Lower lobe of right lung (tissue), 2 donors: ENCODE measurements around the gene IFNA10. TPM values are rescaled to one million over a fixed set of nuclear protein-coding genes. Genes with fewer than 3 reads are reported as not detected.
"Not testable (repeated sequence)": the region's sequence is repeated elsewhere in the genome, so short reads cannot be mapped to it uniquely, and the experiment has no call there.

Source experiments
- ATAC-seq, 2 donors: fragments of 200-7000 bp; cut with Tn5 transposase; one replicate each; pipeline ENCODE4 v1.9.1; 2020 to 2022; ENCODE audit warnings: mild to moderate bottlenecking in 2 of 2, moderate library complexity in 2 of 2
- DNase-seq: peaks from one replicate; pipeline ENCODE4 v3.0.0-alpha.2; 2020
- H3K27ac ChIP-seq: fragments of 200-600 bp; one replicate; pipeline ENCODE4 v1.8.0; 2022
- H3K27me3 ChIP-seq: fragments of 200-600 bp; one replicate; pipeline ENCODE4 v1.8.0; 2022; ENCODE audit warnings: low read depth
- H3K36me3 ChIP-seq: fragments of 200-600 bp; one replicate; pipeline ENCODE4 v1.8.0; 2022; ENCODE audit warnings: mild to moderate bottlenecking
- H3K4me1 ChIP-seq: fragments of 200-600 bp; one replicate; pipeline ENCODE4 v1.8.0; 2022
- H3K4me3 ChIP-seq: fragments of 200-600 bp; one replicate; pipeline ENCODE4 v1.8.0; 2022; ENCODE audit warnings: mild to moderate bottlenecking
- H3K9me3 ChIP-seq: fragments of 200-600 bp; one replicate; pipeline ENCODE4 v1.8.0; 2022
- CTCF ChIP-seq: fragments of 200-600 bp; IDR thresholded peaks from one replicate; pipeline ENCODE4 v1.8.0; 2022; ENCODE audit warnings: antibody characterized with exemption, mild to moderate bottlenecking
- intact Hi-C: fragments of 100-400 bp; cut with DNase I; formaldehyde crosslinking; loops from one replicate; pipeline ENCODE4 v1.11.0; 2022
- total RNA-seq: library from RNA; stranded (reverse); fragmentation: NEBNext Ultra II Directional; extraction: Animal tissue kit (Norgen Biotek cat#: 25700); gene quantifications from one replicate; pipeline ENCODE4 v1.2.1, GENCODE V29; 2021
- donor health status: DM: no; HTN: yes; CAD: no; lungs with severe emphysema.

The IFNA10 gene
- total RNA-seq, 1 donor from 2014 or later, result not detected

GRCh38 chr9:21182810-21183736 is 23.9 kb downstream of the IFNA10 start:
- intact Hi-C loops, H3K27me3 ChIP-seq: not testable (repeated sequence)
- ATAC-seq, result peak; percentile 82 to 85

GRCh38 chr9:21174671-21175070 is 32.3 kb downstream of the IFNA10 start:
- H3K4me1 ChIP-seq, result no peaks in the 10 kb centered on the region
- H3K27me3 ChIP-seq, result no peaks in the 10 kb centered on the region
- intact Hi-C loops, result no loop called here
- DNase-seq, result no peak
- H3K9me3 ChIP-seq, result no peaks in the 10 kb centered on the region
- TF ChIP-seq CTCF, result no peak
- no peaks in the 10 kb centered on the region for H3K36me3 ChIP-seq
- ATAC-seq, result no peak
- no peak overlapping the region for H3K27ac ChIP-seq
- no peak overlapping the region for H3K4me3 ChIP-seq

More at GRCh38 chr9:21182810-21183736, 23.9 kb downstream of the IFNA10 start:
- not testable (repeated sequence) for H3K4me3 ChIP-seq, H3K27ac ChIP-seq, H3K36me3 ChIP-seq, H3K4me1 ChIP-seq, H3K9me3 ChIP-seq, DNase-seq
- TF ChIP-seq CTCF, result peak; percentile 38

DNA sequence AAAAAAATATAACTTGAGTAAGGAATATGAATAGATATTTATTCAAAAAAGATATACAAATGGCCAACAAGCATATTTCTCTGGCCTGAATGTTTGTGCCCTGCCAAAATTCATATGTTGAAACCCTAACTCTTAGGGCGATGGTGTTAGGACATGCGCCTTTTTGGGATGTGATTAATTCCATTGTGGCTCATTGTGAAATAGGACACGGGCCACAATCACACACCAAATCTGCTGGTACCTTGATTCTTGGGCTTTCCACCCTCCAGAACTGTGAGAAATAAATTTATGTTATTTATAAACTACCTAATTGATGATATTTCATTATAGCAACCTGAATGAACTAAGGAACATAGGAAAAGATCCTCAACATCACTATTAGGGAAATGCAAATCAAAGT is 34.8 kb downstream of the IFNA10 start:
- Histone ChIP-seq H3K27me3 (no peaks in the 10 kb centered on the region), H3K36me3 (no peaks in the 10 kb centered on the region), H3K4me3 (no peak overlapping the region), H3K4me1 (no peaks in the 10 kb centered on the region), H3K9me3 (no peaks in the 10 kb centered on the region), H3K27ac (no peak overlapping the region)
- DNase-seq (no peak), ATAC-seq (no peak)
- no peak for TF ChIP-seq CTCF
- intact Hi-C loops, result no loop called here

DNA sequence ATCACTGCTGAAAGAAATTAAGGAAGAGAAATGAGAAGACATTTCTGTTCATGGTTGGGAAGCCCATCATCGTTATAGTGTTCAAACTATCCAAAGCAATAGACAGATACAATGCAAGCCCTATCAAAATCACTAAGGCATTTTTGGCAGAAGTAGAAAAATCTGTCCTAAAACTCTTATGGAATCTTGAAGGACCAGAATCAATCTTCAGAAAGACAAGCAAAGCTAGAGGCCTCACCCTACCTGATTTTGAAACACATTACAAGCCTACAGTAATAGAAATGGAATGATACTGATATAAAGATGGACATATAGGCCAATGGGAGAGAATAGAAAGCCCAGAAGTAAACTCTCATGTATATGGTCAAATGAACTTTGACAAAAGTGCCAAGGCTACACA is 35.6 kb downstream of the IFNA10 start:
- H3K9me3 ChIP-seq, result no peaks in the 10 kb centered on the region
- ATAC-seq (no peak), DNase-seq (no peak)
- no peak overlapping the region for H3K4me3 ChIP-seq
- no peaks in the 10 kb centered on the region for H3K36me3 ChIP-seq
- intact Hi-C loops, result no loop called here
- H3K27me3 ChIP-seq, result no peaks in the 10 kb centered on the region
- no peak for TF ChIP-seq CTCF
- H3K4me1 ChIP-seq, result no peaks in the 10 kb centered on the region
- H3K27ac ChIP-seq, result no peak overlapping the region

GRCh38 chr9:21166560-21166959 is 40.4 kb downstream of the IFNA10 start, which contains the start of gene IFNA21:
IFNA21 (minus strand) TSS chr9:21166660; CDS start chr9:21166612, 48 bp downstream.
- H3K36me3 ChIP-seq, H3K4me1 ChIP-seq, H3K4me3 ChIP-seq, H3K9me3 ChIP-seq, intact Hi-C loops, H3K27me3 ChIP-seq, DNase-seq, ATAC-seq, H3K27ac ChIP-seq: not testable (repeated sequence)

DNA sequence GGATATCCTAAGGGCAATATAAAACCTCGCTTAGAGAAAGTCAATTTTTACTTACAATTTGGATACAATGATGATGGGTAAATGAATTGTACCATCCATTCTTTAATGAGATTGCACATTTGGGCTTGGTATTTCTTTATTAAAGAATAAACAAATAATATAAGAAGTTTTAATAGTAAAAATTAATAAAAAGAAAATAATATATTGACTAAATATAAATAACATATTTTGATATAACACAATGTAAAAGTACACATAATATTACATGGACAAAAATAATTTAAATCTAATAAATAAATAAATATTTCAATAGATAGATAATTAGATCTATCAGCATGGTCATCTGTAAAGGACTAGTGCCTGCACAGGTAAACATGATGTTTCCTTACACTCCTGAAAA is 41.4 kb downstream of the IFNA10 start:
- H3K27ac ChIP-seq, result no peak overlapping the region
- no peak for ATAC-seq
- intact Hi-C loops, result no loop called here
- no peak for DNase-seq
- H3K9me3 ChIP-seq, result no peaks in the 10 kb centered on the region
- H3K4me1 ChIP-seq, result no peaks in the 10 kb centered on the region
- H3K27me3 ChIP-seq, result no peaks in the 10 kb centered on the region
- no peak for TF ChIP-seq CTCF
- H3K4me3 ChIP-seq, result no peak overlapping the region
- no peaks in the 10 kb centered on the region for H3K36me3 ChIP-seq
